OCI-LY3 (cell line): ENCODE measurements around the gene SMURF2.

Experiments
- H2AFZ ChIP-seq: fragments of 200-600, 300-600 bp; shearing (Covaris generic); 2 replicates; pipeline ENCODE4 v1.6.0; 2014; ENCODE audit warnings: antibody characterized with exemption, low read depth, low read length
- H3K27ac ChIP-seq: fragments of 200-600, 300-600 bp; sonication (generic); 2 replicates; pipeline ENCODE4 v1.5.1; 2014; ENCODE audit warnings: mild to moderate bottlenecking, low read length, moderate library complexity, mixed read lengths
- H3K27me3 ChIP-seq: fragments of 200-600, 300-600 bp; sonication (generic); 2 replicates; pipeline ENCODE4 v1.6.1; 2014; ENCODE audit warnings: low read depth, low read length, mixed read lengths
- H3K36me3 ChIP-seq: fragments of 200-600, 300-600 bp; sonication (generic); replicated peaks from 2 replicates; pipeline ENCODE3; 2014; ENCODE audit warnings: low read depth, low read length, mixed read lengths
- H3K4me1 ChIP-seq: fragments of 300-600, 200-600 bp; sonication (generic); 2 replicates; pipeline ENCODE4 v1.6.1; 2014; ENCODE audit warnings: low read length, mixed read lengths
- H3K4me2 ChIP-seq: fragments of 200-600, 300-600 bp; sonication (generic); 2 replicates; pipeline ENCODE4 v1.6.1; 2014; ENCODE audit warnings: low read length, mixed read lengths
- H3K4me3 ChIP-seq: fragments of 300-600, 200-600 bp; sonication (generic); 2 replicates; pipeline ENCODE4 v1.5.1; 2014; ENCODE audit warnings: antibody characterized with exemption, mild to moderate bottlenecking, low read length, moderate library complexity
- H3K79me2 ChIP-seq: fragments of 300-600, 200-600 bp; shearing (Covaris generic); 2 replicates; pipeline ENCODE4 v1.6.1; 2014; ENCODE audit warnings: mild to moderate bottlenecking, low read length, mixed read lengths
- H3K9ac ChIP-seq: fragments of 300-600, 200-600 bp; shearing (Covaris generic); 2 replicates; pipeline ENCODE4 v1.6.0; 2014; ENCODE audit warnings: mild to moderate bottlenecking, low read length, moderate library complexity
- H3K9me3 ChIP-seq: fragments of 200-600, 300-600 bp; shearing (Covaris generic); 2 replicates; pipeline ENCODE4 v1.6.1; 2014; ENCODE audit warnings: low read length, mixed read lengths; ENCODE audit not compliant: insufficient read depth
- H4K20me1 ChIP-seq: fragments of 200-600, 300-600 bp; sonication (generic); 2 replicates; pipeline ENCODE4 v1.6.1; 2016; ENCODE audit warnings: low read length, mixed read lengths; ENCODE audit not compliant: insufficient read depth
- CTCF ChIP-seq: fragments of 200-600, 300-600 bp; sonication (generic); IDR thresholded peaks from 2 replicates; pipeline ENCODE4 v1.5.1; 2014; ENCODE audit warnings: antibody characterized with exemption, low read length, low read depth
- EZH2phosphoT487 ChIP-seq: fragments of 200-600 bp; shearing (Covaris generic); IDR thresholded peaks from 2 replicates; pipeline ENCODE4 v1.6.1; 2018; ENCODE audit warnings: antibody characterized with exemption, mixed run types, low read depth

SMURF2 gene

GRCh38 chr17:64702815-64703214 lies 40.7 kb upstream of the SMURF2 start:
- Histone ChIP-seq H3K4me2 (no peak overlapping the region), H3K4me3 (no peak overlapping the region), H3K27ac (no peak overlapping the region), H3K4me1 (no peaks in the 10 kb centered on the region), H3K36me3 (no peaks in the 10 kb centered on the region), H4K20me1 (no peaks in the 10 kb centered on the region), H3K79me2 (no peaks in the 10 kb centered on the region), H3K27me3 (no peaks in the 10 kb centered on the region), H3K9ac (no peak overlapping the region), H2AFZ (no peak overlapping the region), H3K9me3 (no peaks in the 10 kb centered on the region)
- TF ChIP-seq CTCF (no peak), EZH2phosphoT487 (no peak)

- H3K27ac ChIP-seq = no peak overlapping the region
- no peak overlapping the region for H3K4me2 ChIP-seq
- TF ChIP-seq CTCF (no peak), EZH2phosphoT487 (no peak)
- H3K36me3 ChIP-seq = no peaks in the 10 kb centered on the region
- no peak overlapping the region for H3K4me3 ChIP-seq
- no peak overlapping the region for H3K9ac ChIP-seq
- H2AFZ ChIP-seq = no peak overlapping the region
- H3K9me3 ChIP-seq = no peaks in the 10 kb centered on the region
- H3K27me3 ChIP-seq = no peaks in the 10 kb centered on the region
- H3K79me2 ChIP-seq = no peaks in the 10 kb centered on the region
- no peaks in the 10 kb centered on the region for H3K4me1 ChIP-seq
- no peaks in the 10 kb centered on the region for H4K20me1 ChIP-seq
Observed at GRCh38 chr17:64698725-64699124, 36.6 kb upstream of the SMURF2 start.

GRCh38 chr17:64694207-64694606 lies 32.1 kb upstream of the SMURF2 start:
- H3K36me3 ChIP-seq = no peaks in the 10 kb centered on the region
- no peak for TF ChIP-seq EZH2phosphoT487
- TF ChIP-seq CTCF = no peak
- no peak overlapping the region for H3K4me2 ChIP-seq
- no peak overlapping the region for H2AFZ ChIP-seq
- no peaks in the 10 kb centered on the region for H3K9me3 ChIP-seq
- H4K20me1 ChIP-seq = no peaks in the 10 kb centered on the region
- no peak overlapping the region for H3K4me3 ChIP-seq
- H3K79me2 ChIP-seq = no peaks in the 10 kb centered on the region
- no peaks in the 10 kb centered on the region for H3K27me3 ChIP-seq
- no peak overlapping the region for H3K9ac ChIP-seq
- no peaks in the 10 kb centered on the region for H3K4me1 ChIP-seq
- no peak overlapping the region for H3K27ac ChIP-seq

- no peak overlapping the region for H3K4me2 ChIP-seq
Observed at GRCh38 chr17:64692187-64692586, 30.1 kb upstream of the SMURF2 start.

More at GRCh38 chr17:64692187-64692586, 30.1 kb upstream of the SMURF2 start:
- no peaks in the 10 kb centered on the region for H3K4me1 ChIP-seq
- TF ChIP-seq CTCF = no peak
- H3K27me3 ChIP-seq = no peaks in the 10 kb centered on the region
- no peaks in the 10 kb centered on the region for H3K9me3 ChIP-seq
- H2AFZ ChIP-seq = no peak overlapping the region
- H3K79me2 ChIP-seq = no peaks in the 10 kb centered on the region
- no peak overlapping the region for H3K4me3 ChIP-seq
- no peak overlapping the region for H3K27ac ChIP-seq
- H3K9ac ChIP-seq = no peak overlapping the region
- H3K36me3 ChIP-seq = no peaks in the 10 kb centered on the region
- no peaks in the 10 kb centered on the region for H4K20me1 ChIP-seq
